SW480 (cell line): ENCODE data around the gene NSF.

Source experiments
- DNase-seq: peaks from one replicate; pipeline ENCODE4 v3.0.0-alpha.2; 2016; ENCODE audit warnings: low spot score

NSF gene

GRCh38 chr17:46800573-46800972 is 210.1 kb downstream of the NSF start:
- no peak for DNase-seq

GRCh38 chr17:46802800-46803199 is 212.3 kb downstream of the NSF start:
- DNase-seq, result no peak

DNA sequence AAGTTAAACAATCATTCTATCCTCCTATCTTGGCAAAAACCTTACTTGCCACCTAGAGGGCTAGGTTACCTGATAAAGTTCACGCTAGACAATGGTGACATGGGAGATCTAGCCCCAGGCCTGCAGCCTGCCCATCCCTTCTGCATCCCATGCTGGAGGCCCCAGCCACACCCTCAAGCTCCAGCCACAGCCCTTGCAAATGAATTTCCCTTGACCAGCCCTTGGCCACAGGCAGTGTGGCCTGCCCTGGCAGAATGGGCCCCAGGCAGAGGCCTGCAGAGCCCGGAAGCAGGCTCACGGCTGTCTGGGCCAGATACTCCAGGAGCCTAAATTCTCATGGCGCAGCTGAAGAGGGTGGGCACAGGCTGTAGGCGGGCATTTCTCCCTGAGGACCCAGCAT is 213.1 kb downstream of the NSF start:
- DNase-seq, result no peak

DNA sequence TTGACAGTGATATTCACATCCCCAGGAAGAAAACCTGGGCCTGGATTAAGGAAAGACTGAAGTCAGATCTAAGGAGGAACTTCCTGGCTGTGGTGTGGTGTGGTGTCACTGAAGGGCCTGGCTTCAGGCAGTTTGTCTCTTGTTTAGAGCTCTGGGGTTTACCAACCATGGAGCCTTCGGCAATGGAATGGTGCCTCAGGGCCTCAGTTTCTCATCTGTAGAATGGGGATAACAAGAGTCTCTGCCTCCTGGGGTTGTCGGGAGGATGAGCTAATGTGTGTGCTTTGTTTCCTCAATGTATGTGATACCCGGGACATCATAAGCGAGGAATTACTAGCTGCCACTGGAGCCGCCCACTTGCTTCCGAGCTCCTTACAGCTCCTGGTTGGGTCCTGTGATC is 215.3 kb downstream of the NSF start:
- no peak for DNase-seq
